K562 (cell line): ENCODE results near the gene TMEM69.

Experiments
- CTCF ChIP-seq, 3 experiments: IDR thresholded peaks in 2 of 3; conservative IDR thresholded peaks in 1 of 3; 2 replicates each; pipeline ENCODE4 v1.5.1; 2011 to 2012; ENCODE audit warnings: low read length in 3 of 3, mild to moderate bottlenecking in 3 of 3, control low read depth in 2 of 3, improper control_type of control experiment in 1 of 3, inconsistent platforms in 1 of 3, low read depth in 1 of 3, mixed read lengths in 1 of 3, moderate library complexity in 1 of 3; ENCODE audit not compliant: insufficient read depth in 2 of 3
- KAT7 ChIP-seq: sonication (generic); formaldehyde crosslinking; IDR thresholded peaks from 2 replicates; pipeline ENCODE4 v1.8.0; 2022; ENCODE audit warnings: missing genetic modification reagents, mild to moderate bottlenecking, borderline replicate concordance
- MAX ChIP-seq: sonication (generic); formaldehyde crosslinking; IDR thresholded peaks from 2 replicates; pipeline ENCODE4 v1.9.0; 2022; ENCODE audit warnings: mild to moderate bottlenecking, missing genetic modification reagents
- SMARCA4 ChIP-seq: fragments of 450-650 bp; IDR thresholded peaks from 2 replicates; pipeline ENCODE4 v1.6.1; 2016
- SMARCB1 ChIP-seq: IDR thresholded peaks from 2 replicates; pipeline ENCODE4 v1.6.1; 2011; ENCODE audit warnings: improper control_type of control experiment, low read depth; ENCODE audit not compliant: insufficient read length

GRCh38 chr1:45669379-45669778 is 18.6 kb upstream of the TMEM69 start:
- TF ChIP-seq CTCF (IDR thresholded peaks at IDR 0.05 in 2 of 3, conservative IDR thresholded peaks at IDR 0.05 in 1 of 3; ENCODE audit: insufficient read depth in 2 of 3, low read depth in 1 of 3, low read length in 3 of 3) (no peak), SMARCA4 (no peak), MAX (CRISPR knock-in tag) (no peak), SMARCB1 (no peak), KAT7 (CRISPR knock-in tag) (no peak)
